Astrocyte (in vitro differentiated cells and primary cell): ENCODE measurements around the gene TNFRSF9.

Source experiments
- EZH2 ChIP-seq: IDR thresholded peaks from 2 replicates; pipeline ENCODE4 v1.6.1; 2012; ENCODE audit warnings: mild to moderate bottlenecking, low read length, inconsistent platforms; ENCODE audit not compliant: insufficient read depth
- TF ChIP-seq, protein P1 (sequence below): IDR thresholded peaks from 2 replicates; pipeline ENCODE4 v1.5.1; 2011; ENCODE audit warnings: low read depth, mild to moderate bottlenecking, inconsistent platforms, low read length, moderate library complexity; ENCODE audit not compliant: insufficient read depth

DNA sequence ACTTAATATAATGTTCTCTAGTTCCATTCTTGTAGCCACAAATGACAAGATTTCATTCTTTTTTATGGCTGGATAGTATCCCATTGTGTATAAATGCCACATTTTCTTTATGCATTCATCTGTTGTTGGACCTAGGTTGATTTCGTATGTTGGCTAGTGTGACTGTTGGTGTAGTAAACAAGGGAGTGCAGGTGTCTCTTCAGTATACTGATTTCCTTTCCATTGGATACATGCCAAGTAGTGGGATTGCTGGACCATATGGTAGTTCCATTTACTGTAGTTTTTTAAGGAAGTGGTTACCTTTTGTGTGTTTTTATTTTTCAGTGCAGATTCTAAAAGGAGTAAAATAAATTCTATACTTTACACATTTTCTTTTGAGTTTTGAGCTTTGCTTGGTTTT lies 26.6 kb upstream of the TNFRSF9 start:
- TF ChIP-seq, protein P1, sequence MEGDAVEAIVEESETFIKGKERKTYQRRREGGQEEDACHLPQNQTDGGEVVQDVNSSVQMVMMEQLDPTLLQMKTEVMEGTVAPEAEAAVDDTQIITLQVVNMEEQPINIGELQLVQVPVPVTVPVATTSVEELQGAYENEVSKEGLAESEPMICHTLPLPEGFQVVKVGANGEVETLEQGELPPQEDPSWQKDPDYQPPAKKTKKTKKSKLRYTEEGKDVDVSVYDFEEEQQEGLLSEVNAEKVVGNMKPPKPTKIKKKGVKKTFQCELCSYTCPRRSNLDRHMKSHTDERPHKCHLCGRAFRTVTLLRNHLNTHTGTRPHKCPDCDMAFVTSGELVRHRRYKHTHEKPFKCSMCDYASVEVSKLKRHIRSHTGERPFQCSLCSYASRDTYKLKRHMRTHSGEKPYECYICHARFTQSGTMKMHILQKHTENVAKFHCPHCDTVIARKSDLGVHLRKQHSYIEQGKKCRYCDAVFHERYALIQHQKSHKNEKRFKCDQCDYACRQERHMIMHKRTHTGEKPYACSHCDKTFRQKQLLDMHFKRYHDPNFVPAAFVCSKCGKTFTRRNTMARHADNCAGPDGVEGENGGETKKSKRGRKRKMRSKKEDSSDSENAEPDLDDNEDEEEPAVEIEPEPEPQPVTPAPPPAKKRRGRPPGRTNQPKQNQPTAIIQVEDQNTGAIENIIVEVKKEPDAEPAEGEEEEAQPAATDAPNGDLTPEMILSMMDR, result no peak
- no peak for TF ChIP-seq EZH2
